SU-DHL-6 (cell line): ENCODE results near the gene BLOC1S5.
"Not testable (repeated sequence)": the region's sequence is repeated elsewhere in the genome, so short reads cannot be mapped to it uniquely, and the experiment has no call there.

Experiments used
- H2AFZ ChIP-seq: fragments of 200-600 bp; sonication (generic); 2 replicates; pipeline ENCODE4 v1.6.1; 2014; ENCODE audit warnings: low read depth, mild to moderate bottlenecking, moderate library complexity, mixed read lengths, antibody characterized with exemption, low read length; ENCODE audit not compliant: severe bottlenecking
- H3F3A ChIP-seq: fragments of 200-600 bp; shearing (Covaris generic); 2 replicates; pipeline ENCODE4 v1.6.0; 2016; ENCODE audit warnings: antibody characterized with exemption, mild to moderate bottlenecking; ENCODE audit not compliant: insufficient read depth
- H3K27ac ChIP-seq: fragments of 200-600 bp; sonication (generic); 2 replicates; pipeline ENCODE4 v1.5.1; 2016; ENCODE audit warnings: low read depth, mild to moderate bottlenecking, low read length, moderate library complexity, mixed read lengths
- H3K27me3 ChIP-seq: fragments of 200-600 bp; sonication (generic), shearing (Covaris generic); 2 replicates; pipeline ENCODE4 v1.6.0; 2014; ENCODE audit warnings: mild to moderate bottlenecking, low read length
- H3K36me3 ChIP-seq: fragments of 200-600 bp; sonication (generic); 2 replicates; pipeline ENCODE4 v1.6.1; 2014; ENCODE audit warnings: mild to moderate bottlenecking, low read length, mixed read lengths
- H3K4me2 ChIP-seq: fragments of 300-600, 200-600 bp; shearing (Covaris generic), sonication (generic); 2 replicates; pipeline ENCODE4 v1.6.0; 2014; ENCODE audit warnings: low read length, low read depth, mild to moderate bottlenecking; ENCODE audit not compliant: poor library complexity, severe bottlenecking
- H3K4me3 ChIP-seq: fragments of 200-600 bp; sonication (generic); 2 replicates; pipeline ENCODE4 v1.5.1; 2014; ENCODE audit warnings: antibody characterized with exemption, low read length, mild to moderate bottlenecking, mixed read lengths; ENCODE audit not compliant: insufficient read depth, poor library complexity, severe bottlenecking
- H3K79me2 ChIP-seq: fragments of 200-600 bp; sonication (generic); 2 replicates; pipeline ENCODE4 v1.6.1; 2014; ENCODE audit warnings: mild to moderate bottlenecking, low read length, moderate library complexity; ENCODE audit not compliant: insufficient read depth
- H3K9ac ChIP-seq: fragments of 200-600 bp; sonication (generic); 2 replicates; pipeline ENCODE4 v1.7.0; 2014; ENCODE audit warnings: mild to moderate bottlenecking, low read length
- H3K9me2 ChIP-seq: fragments of 200-600 bp; sonication (generic); replicated peaks from 2 replicates; pipeline ENCODE4 v1.6.1; 2014; ENCODE audit warnings: low read length; ENCODE audit not compliant: insufficient read depth
- H3K9me3 ChIP-seq: fragments of 200-600 bp; sonication (generic); 2 replicates; pipeline ENCODE4 v1.6.1; 2014; ENCODE audit warnings: low read length, mixed read lengths; ENCODE audit not compliant: insufficient read depth
- H4K20me1 ChIP-seq: fragments of 200-600 bp; sonication (generic); 2 replicates; pipeline ENCODE4 v1.6.1; 2014; ENCODE audit warnings: low read depth, mild to moderate bottlenecking, antibody characterized with exemption, low read length, moderate library complexity, mixed read lengths
- EZH2phosphoT487 ChIP-seq: fragments of 200-600 bp; sonication (generic), shearing (Covaris generic); conservative IDR thresholded peaks from 2 replicates; pipeline ENCODE4 v1.6.1; 2018; ENCODE audit warnings: mild to moderate bottlenecking, antibody characterized with exemption, low read length, moderate library complexity, mixed read lengths
- TF ChIP-seq, protein P1 (sequence below): fragments of 200-600 bp; sonication (generic); IDR thresholded peaks from one replicate; pipeline ENCODE4 v1.5.1; 2017; ENCODE audit warnings: antibody characterized with exemption, mild to moderate bottlenecking, low read length, moderate library complexity; ENCODE audit not compliant: insufficient read depth, poor library complexity, severe bottlenecking

Gene BLOC1S5

DNA sequence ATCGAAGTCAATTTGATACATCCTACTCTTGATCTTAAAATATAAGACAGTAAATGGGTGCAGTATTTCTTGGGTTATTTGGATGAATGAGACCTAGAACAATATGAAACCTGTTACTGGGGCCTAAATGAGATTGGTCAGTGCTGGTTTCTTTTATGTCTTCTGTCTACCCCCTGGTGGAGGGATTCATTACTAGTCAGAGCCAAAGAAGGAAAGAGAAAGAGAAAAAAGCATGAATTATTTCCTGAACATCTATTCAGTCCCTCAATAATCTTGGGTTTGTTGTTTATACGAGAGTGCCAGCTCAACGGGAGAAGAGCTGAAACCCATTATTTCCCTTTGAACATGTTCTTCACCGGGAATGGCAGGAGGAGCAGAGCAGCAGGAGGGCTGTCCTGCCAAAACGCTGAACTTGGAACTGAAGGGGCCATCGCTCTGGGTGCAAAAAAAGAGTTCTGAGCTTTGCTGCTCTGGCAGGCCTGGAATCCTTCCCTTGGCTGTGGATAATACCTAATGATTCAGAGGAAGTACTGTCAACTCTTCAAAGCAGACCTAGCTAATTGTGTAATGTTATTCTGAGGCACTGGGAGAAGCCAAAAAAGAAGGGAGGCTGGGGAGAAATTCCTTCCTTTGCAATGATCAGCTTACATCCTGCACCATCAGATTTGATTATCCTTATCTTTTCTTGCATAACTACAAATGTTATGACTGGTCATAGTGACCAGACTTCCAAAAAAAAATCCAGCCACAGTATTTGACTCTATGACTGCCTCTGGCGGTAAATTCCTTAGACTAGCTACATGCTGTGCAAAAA is 72.0 kb downstream of the BLOC1S5 start:
- no peak overlapping the region for H3K27ac ChIP-seq
- no peaks in the 10 kb centered on the region for H3K36me3 ChIP-seq
- H3K9me2 ChIP-seq: no peaks in the 10 kb centered on the region
- H3F3A ChIP-seq: no peaks in the 10 kb centered on the region
- no peak overlapping the region for H3K9ac ChIP-seq
- no peaks in the 10 kb centered on the region for H3K27me3 ChIP-seq
- no peak overlapping the region for H3K4me3 ChIP-seq
- no peak overlapping the region for H2AFZ ChIP-seq
- no peaks in the 10 kb centered on the region for H3K79me2 ChIP-seq
- H4K20me1 ChIP-seq: no peaks in the 10 kb centered on the region
- H3K9me3 ChIP-seq: no peaks in the 10 kb centered on the region
- H3K4me2 ChIP-seq: no peak overlapping the region
- no peak for TF ChIP-seq EZH2phosphoT487
- TF ChIP-seq, protein P1, sequence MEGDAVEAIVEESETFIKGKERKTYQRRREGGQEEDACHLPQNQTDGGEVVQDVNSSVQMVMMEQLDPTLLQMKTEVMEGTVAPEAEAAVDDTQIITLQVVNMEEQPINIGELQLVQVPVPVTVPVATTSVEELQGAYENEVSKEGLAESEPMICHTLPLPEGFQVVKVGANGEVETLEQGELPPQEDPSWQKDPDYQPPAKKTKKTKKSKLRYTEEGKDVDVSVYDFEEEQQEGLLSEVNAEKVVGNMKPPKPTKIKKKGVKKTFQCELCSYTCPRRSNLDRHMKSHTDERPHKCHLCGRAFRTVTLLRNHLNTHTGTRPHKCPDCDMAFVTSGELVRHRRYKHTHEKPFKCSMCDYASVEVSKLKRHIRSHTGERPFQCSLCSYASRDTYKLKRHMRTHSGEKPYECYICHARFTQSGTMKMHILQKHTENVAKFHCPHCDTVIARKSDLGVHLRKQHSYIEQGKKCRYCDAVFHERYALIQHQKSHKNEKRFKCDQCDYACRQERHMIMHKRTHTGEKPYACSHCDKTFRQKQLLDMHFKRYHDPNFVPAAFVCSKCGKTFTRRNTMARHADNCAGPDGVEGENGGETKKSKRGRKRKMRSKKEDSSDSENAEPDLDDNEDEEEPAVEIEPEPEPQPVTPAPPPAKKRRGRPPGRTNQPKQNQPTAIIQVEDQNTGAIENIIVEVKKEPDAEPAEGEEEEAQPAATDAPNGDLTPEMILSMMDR: peak; percentile 70

DNA sequence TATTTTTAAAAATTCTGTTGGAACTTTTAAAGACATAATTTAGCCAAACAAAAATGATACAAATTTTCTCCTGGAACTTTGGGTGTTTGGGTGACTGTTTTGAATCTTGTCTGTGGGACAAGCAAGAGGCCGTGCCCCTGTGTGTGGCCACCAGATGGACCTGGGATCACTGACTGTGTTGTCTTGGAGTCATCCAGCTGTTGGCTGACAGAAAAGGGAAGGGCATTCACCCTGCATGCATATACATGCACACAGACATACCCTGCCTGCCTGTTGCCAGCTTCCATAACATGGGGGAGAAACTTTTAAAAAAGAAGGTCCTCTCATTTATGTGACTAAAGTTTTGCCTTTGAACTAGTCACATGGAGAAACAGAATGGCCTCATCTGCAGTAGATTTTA is 72.7 kb downstream of the BLOC1S5 start:
- Histone ChIP-seq H3K9me2 (no peaks in the 10 kb centered on the region), H4K20me1 (no peaks in the 10 kb centered on the region), H3F3A (no peaks in the 10 kb centered on the region), H3K27me3 (no peaks in the 10 kb centered on the region), H2AFZ (no peak overlapping the region), H3K36me3 (no peaks in the 10 kb centered on the region), H3K9me3 (no peaks in the 10 kb centered on the region), H3K79me2 (no peaks in the 10 kb centered on the region), H3K4me2 (no peak overlapping the region), H3K27ac (no peak overlapping the region), H3K4me3 (no peak overlapping the region), H3K9ac (no peak overlapping the region)
- TF ChIP-seq, protein P1: no peak
- TF ChIP-seq EZH2phosphoT487: no peak

DNA sequence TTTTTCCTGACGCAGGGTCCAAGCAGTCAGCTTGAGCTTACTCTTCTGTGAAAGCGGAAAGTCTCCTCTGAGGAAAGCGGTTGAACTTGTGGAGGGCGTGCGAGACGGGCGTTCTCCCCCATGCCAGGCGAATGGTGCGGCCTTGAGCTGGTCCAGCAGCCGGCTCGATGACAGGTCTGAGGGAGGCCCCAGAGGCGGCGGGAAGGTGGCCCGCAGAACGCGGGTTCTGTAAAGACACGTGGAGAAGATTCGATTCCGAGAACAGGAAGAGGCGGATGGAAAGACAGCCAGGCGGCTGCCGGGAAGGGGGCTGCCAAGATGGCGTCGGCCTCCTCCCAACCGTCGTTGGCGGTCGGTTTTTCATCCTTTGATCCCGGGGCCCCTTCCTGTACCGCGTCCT is 78.0 kb downstream of the BLOC1S5 start:
- no peak for TF ChIP-seq EZH2phosphoT487
- TF ChIP-seq, protein P1: no peak
- no peak overlapping the region for H3K9ac ChIP-seq
- H3K27ac ChIP-seq: no peak overlapping the region
- H4K20me1 ChIP-seq: no peaks in the 10 kb centered on the region
- H2AFZ ChIP-seq: no peak overlapping the region
- no peaks in the 10 kb centered on the region for H3K9me3 ChIP-seq
- H3F3A ChIP-seq: no peaks in the 10 kb centered on the region
- H3K27me3 ChIP-seq: no peaks in the 10 kb centered on the region
- H3K9me2 ChIP-seq: no peaks in the 10 kb centered on the region
- no peak overlapping the region for H3K4me2 ChIP-seq
- no peak overlapping the region for H3K4me3 ChIP-seq
- no peaks in the 10 kb centered on the region for H3K79me2 ChIP-seq
- no peaks in the 10 kb centered on the region for H3K36me3 ChIP-seq

DNA sequence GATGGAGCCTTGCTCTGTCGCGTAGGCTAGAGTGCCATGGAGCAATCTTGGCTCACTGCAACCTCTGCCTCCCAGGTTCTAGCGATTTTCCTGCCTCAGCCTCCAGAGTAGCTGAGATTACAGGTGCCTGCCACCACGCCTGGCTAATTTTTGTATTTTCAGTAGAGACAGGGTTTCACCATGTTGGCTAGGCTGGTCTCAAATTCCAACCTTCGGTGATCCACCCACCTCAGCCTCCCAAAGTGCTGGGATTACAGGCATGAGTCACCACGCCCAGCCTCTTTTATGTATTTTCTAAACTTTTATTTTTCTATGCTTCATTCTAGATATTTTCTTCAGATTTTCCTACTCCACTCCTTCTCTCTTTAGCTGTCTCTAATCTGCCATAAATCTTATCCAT is 80.2 kb downstream of the BLOC1S5 start:
- not testable (repeated sequence) for H2AFZ ChIP-seq, H3K27me3 ChIP-seq, H3K79me2 ChIP-seq, H3K4me2 ChIP-seq, H4K20me1 ChIP-seq, H3F3A ChIP-seq, H3K9me2 ChIP-seq, H3K4me3 ChIP-seq, H3K9ac ChIP-seq, H3K36me3 ChIP-seq, H3K27ac ChIP-seq, H3K9me3 ChIP-seq
